Esophagus squamous epithelium (tissue), 5 donors: ENCODE results near the gene GORASP1. TPM values are rescaled to one million over a fixed set of nuclear protein-coding genes. Genes with fewer than 3 reads are reported as not detected.

Experiments
- DNase-seq: peaks from one replicate; lab custom pipeline; 2025; lab: John Stamatoyannopoulos, UW
- H3K27ac ChIP-seq, 4 donors: fragments of 200-600 bp; sonication (generic); one replicate each; pipeline ENCODE4 v1.5.1; 2016 to 2019; ENCODE audit warnings: mild to moderate bottlenecking in 1 of 4
- H3K27me3 ChIP-seq, 4 donors: fragments of 200-600 bp; sonication (generic); 1 replicate in 3 of 4; 2 replicates in 1 of 4; pipeline versions ENCODE4 v1.5.1 to v1.6.0; 2017 to 2021; ENCODE audit warnings: antibody characterized with exemption in 1 of 4
- H3K36me3 ChIP-seq, 3 donors: fragments of 200-600 bp; sonication (generic); one replicate each; pipeline ENCODE4 v1.5.1; 2016 to 2019
- H3K4me1 ChIP-seq, 3 donors: fragments of 200-600 bp; sonication (generic); one replicate each; pipeline ENCODE4 v1.5.1; 2017 to 2019
- H3K4me3 ChIP-seq, 4 donors: fragments of 200-600 bp; sonication (generic); 1 replicate in 3 of 4; 2 replicates in 1 of 4; pipeline ENCODE4 v1.5.1; 2016 to 2019; ENCODE audit warnings: mild to moderate bottlenecking in 2 of 4, moderate library complexity in 1 of 4
- H3K9me3 ChIP-seq, 3 donors: fragments of 200-600 bp; sonication (generic); one replicate each; pipeline ENCODE4 v1.5.1; 2016 to 2019
- CTCF ChIP-seq, 6 experiments: fragments of 450-650 bp in 4 of 6; fragments of 200-600 bp in 2 of 6; sonication (generic) in 2 of 6; IDR thresholded peaks; one replicate each; pipeline ENCODE4 v1.5.1; 2016 to 2019; ENCODE audit warnings: antibody characterized with exemption in 6 of 6, mild to moderate bottlenecking in 4 of 6, moderate library complexity in 4 of 6
- POLR2A ChIP-seq, 4 donors: fragments of 450-650 bp; IDR thresholded peaks; one replicate each; pipeline ENCODE4 v1.6.1; 2017; ENCODE audit warnings: antibody characterized with exemption in 4 of 4, mild to moderate bottlenecking in 4 of 4, moderate library complexity in 3 of 4
- WGBS, 2 donors: methylation state at CpG; one replicate each; pipeline ENCODE4 v1.1.5; 2018; 5-methylcytosine and 5-hydroxymethylcytosine counted together
- intact Hi-C: fragments of 100-400 bp; cut with DNase I; formaldehyde crosslinking; loops from one replicate; pipeline ENCODE4 v1.15.0; 2022
- total RNA-seq, 4 donors: library from RNA; depleted of rRNA; stranded (reverse); fragments of >200 nt; gene quantifications; one replicate each; pipeline ENCODE4 v1.1.0, GENCODE V29; 2016
- donor health status: DM: yes; HTN: yes; CAD: no.

The GORASP1 gene
- total RNA-seq, 4 donors from 2014 or later, result 26.4 to 102 (median 43.8) TPM

GRCh38 chr3:39141171-39141995, 34.0 kb upstream of the GORASP1 start:
- intact Hi-C loops, result no loop called here
- H3K4me1 ChIP-seq, result peaks cover 33 to 87% (median 40%) of the 10 kb centered on the region in 3 donors
- no peak for DNase-seq
- WGBS, 2 donors, result 18 to 27% methylated on average over 2 to 3 of the region's 4 CpGs
- peak overlapping the region in 2 of 4 donors; percentile 12 to 37 for H3K4me3 ChIP-seq
- H3K9me3 ChIP-seq, result no peaks in the 10 kb centered on the region
- H3K36me3 ChIP-seq, result peaks cover 23 to 71% (median 30%) of the 10 kb centered on the region in 3 donors
- TF ChIP-seq POLR2A (IDR thresholded peaks at IDR 0.05) (no peak), CTCF (IDR thresholded peaks at IDR 0.05) (no peak)
- peak overlapping the region; percentile 83 to 93 (median 88) for H3K27ac ChIP-seq
- H3K27me3 ChIP-seq, result no peaks in the 10 kb centered on the region

DNA sequence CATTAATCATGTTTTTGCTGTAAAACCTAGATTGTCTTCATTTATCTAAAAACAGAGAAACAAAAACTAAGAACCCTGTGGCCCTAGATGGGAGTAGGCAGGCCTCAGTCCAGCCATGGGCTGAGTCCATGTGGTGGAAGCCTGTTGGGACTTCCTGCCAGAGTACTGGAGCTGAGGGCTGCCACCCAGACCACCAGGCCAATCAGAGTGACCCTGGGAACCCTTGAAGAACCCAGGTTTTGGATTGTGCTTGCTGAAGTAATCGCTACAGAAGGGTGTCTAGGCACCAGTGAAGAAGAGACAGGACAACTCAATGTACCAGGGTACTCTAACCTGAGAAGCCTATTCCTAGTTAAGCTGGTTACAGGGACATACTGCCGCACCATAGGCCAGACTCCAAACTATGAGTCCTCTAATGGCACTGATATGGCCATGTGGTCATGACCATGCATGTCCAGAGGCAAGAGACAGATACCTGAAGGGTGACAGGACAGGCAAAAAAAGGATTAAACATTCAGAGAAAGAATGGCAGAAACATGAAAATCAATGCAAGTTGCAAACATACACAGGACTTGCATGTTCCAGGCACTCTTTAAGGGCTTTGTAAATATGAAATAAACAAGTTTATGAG, 33.0 kb upstream of the GORASP1 start:
- WGBS, 2 donors, result 71 to 79% methylated on average over 2 of the region's 2 CpGs

DNA sequence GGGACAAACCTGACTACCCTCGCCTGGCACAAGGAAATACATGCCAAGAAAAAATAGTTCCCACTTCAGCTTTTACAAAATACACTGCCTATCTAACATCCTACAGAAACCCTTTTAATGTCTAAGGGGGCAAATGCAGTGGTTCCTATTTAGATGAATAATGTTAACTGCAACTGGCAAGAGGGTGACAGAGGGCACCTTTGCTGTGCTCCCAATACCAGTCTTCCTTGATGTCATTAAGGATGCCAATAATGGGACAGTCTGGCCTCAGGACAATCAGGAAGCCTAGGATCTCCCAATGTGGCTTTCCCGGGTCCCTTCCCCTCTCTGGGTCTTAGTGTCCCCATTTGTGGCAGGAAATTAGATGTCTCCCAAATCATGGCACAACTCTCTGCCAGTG, 32.0 kb upstream of the GORASP1 start:
- Histone ChIP-seq H3K4me1 (peaks cover 23 to 85% (median 30%) of the 10 kb centered on the region in 3 donors), H3K4me3 (no peak overlapping the region), H3K9me3 (no peaks in the 10 kb centered on the region), H3K27ac (peak overlapping the region in 1 of 4 donors; percentile 93), H3K36me3 (peaks cover 13 to 52% (median 24%) of the 10 kb centered on the region in 3 donors), H3K27me3 (no peaks in the 10 kb centered on the region)
- intact Hi-C loops, result no loop called here
- WGBS, 2 donors, result 50 to 83% methylated on average over 2 of the region's 2 CpGs
- DNase-seq, result no peak
- TF ChIP-seq POLR2A (IDR thresholded peaks at IDR 0.05) (no peak), CTCF (IDR thresholded peaks at IDR 0.05) (no peak)

More for the DNA sequence above, 33.0 kb upstream of the GORASP1 start:
- Histone ChIP-seq H3K27me3 (no peaks in the 10 kb centered on the region), H3K4me1 (peaks cover 24 to 85% (median 30%) of the 10 kb centered on the region in 3 donors), H3K9me3 (no peaks in the 10 kb centered on the region), H3K4me3 (no peak overlapping the region), H3K36me3 (peaks cover 23 to 62% (median 30%) of the 10 kb centered on the region in 3 donors), H3K27ac (peak overlapping the region; percentile 83 to 93 (median 88))
- TF ChIP-seq CTCF (IDR thresholded peaks at IDR 0.05), result no peak
- no peak for TF ChIP-seq POLR2A (IDR thresholded peaks at IDR 0.05)
- no peak for DNase-seq
- intact Hi-C loops, result no loop called here

GRCh38 chr3:39138804-39139415, 31.5 kb upstream of the GORASP1 start:
- H3K27ac ChIP-seq, result peak overlapping the region in 3 of 4 donors; percentile 4 to 21 (median 14)
- H3K36me3 ChIP-seq, result peaks cover 8 to 47% (median 19%) of the 10 kb centered on the region in 3 donors
- H3K4me3 ChIP-seq, result no peak overlapping the region
- WGBS, 2 donors, result 44 to 91% methylated on average over 3 to 4 of the region's 7 CpGs
- H3K4me1 ChIP-seq, result peaks cover 23 to 85% (median 30%) of the 10 kb centered on the region in 3 donors
- DNase-seq, result no peak
- TF ChIP-seq CTCF (IDR thresholded peaks at IDR 0.05) (no peak), POLR2A (IDR thresholded peaks at IDR 0.05) (no peak)
- no peaks in the 10 kb centered on the region for H3K9me3 ChIP-seq
- intact Hi-C loops, result no loop called here
- H3K27me3 ChIP-seq, result no peaks in the 10 kb centered on the region
